Dendritic cell treated with granulocyte-macrophage colony-stimulating factor and Interleukin-4, amounts not matched to agents 40 ng/mL and 50 ng/mL, for 4 days (primary cell): ENCODE measurements around the gene NLN.

Experiments
- H3K27ac Mint-ChIP-seq: one replicate; pipeline ENCODE4 v1.8.0; 2022; ENCODE audit warnings: mild to moderate bottlenecking, mixed read lengths
- H3K27me3 Mint-ChIP-seq: one replicate; pipeline ENCODE4 v1.8.0; 2022; ENCODE audit warnings: mild to moderate bottlenecking, mixed read lengths
- H3K36me3 Mint-ChIP-seq: one replicate; pipeline ENCODE4 v1.8.0; 2022; ENCODE audit warnings: low read depth, mixed read lengths
- H3K4me1 Mint-ChIP-seq: one replicate; pipeline ENCODE4 v1.8.0; 2022; ENCODE audit warnings: low read depth, mixed read lengths
- H3K4me3 Mint-ChIP-seq: one replicate; pipeline ENCODE4 v1.8.0; 2022; ENCODE audit warnings: mild to moderate bottlenecking, moderate library complexity, mixed read lengths
- H3K9me3 Mint-ChIP-seq: one replicate; pipeline ENCODE4 v1.8.0; 2022; ENCODE audit warnings: mixed read lengths
- intact Hi-C: fragments of 100-400 bp; cut with micrococcal nuclease; formaldehyde crosslinking; loops from one replicate; pipeline ENCODE4 v1.15.0; 2022

NLN gene

GRCh38 chr5:65813174-65813573, 91.2 kb downstream of the NLN start:
- Mint-ChIP-seq H3K4me1 (peaks cover 32% of the 10 kb centered on the region), H3K9me3 (no peaks in the 10 kb centered on the region), H3K4me3 (no peak overlapping the region), H3K36me3 (peaks cover 83% of the 10 kb centered on the region), H3K27ac (no peak overlapping the region), H3K27me3 (no peaks in the 10 kb centered on the region)
- intact Hi-C loops: no loop called here

GRCh38 chr5:65815161-65815560, 93.2 kb downstream of the NLN start:
- Mint-ChIP-seq H3K27me3 (no peaks in the 10 kb centered on the region), H3K36me3 (peaks cover 77% of the 10 kb centered on the region), H3K9me3 (no peaks in the 10 kb centered on the region), H3K4me1 (peaks cover 38% of the 10 kb centered on the region), H3K4me3 (no peak overlapping the region), H3K27ac (no peak overlapping the region)
- intact Hi-C loops: no loop called here

GRCh38 chr5:65816729-65817128, 94.7 kb downstream of the NLN start:
- peaks cover 71% of the 10 kb centered on the region for H3K36me3 Mint-ChIP-seq
- H3K4me3 Mint-ChIP-seq: no peak overlapping the region
- intact Hi-C loops: no loop called here
- no peaks in the 10 kb centered on the region for H3K9me3 Mint-ChIP-seq
- no peak overlapping the region for H3K27ac Mint-ChIP-seq
- H3K4me1 Mint-ChIP-seq: peaks cover 44% of the 10 kb centered on the region
- H3K27me3 Mint-ChIP-seq: no peaks in the 10 kb centered on the region

GRCh38 chr5:65817931-65818330, 95.9 kb downstream of the NLN start:
- H3K36me3 Mint-ChIP-seq: peaks cover 59% of the 10 kb centered on the region
- no peak overlapping the region for H3K4me3 Mint-ChIP-seq
- no peaks in the 10 kb centered on the region for H3K9me3 Mint-ChIP-seq
- peaks cover 51% of the 10 kb centered on the region for H3K4me1 Mint-ChIP-seq
- H3K27ac Mint-ChIP-seq: no peak overlapping the region
- H3K27me3 Mint-ChIP-seq: no peaks in the 10 kb centered on the region
- intact Hi-C loops: no loop called here

GRCh38 chr5:65818592-65818991, 96.6 kb downstream of the NLN start:
- H3K27me3 Mint-ChIP-seq: no peaks in the 10 kb centered on the region
- no peak overlapping the region for H3K27ac Mint-ChIP-seq
- H3K4me1 Mint-ChIP-seq: peaks cover 51% of the 10 kb centered on the region
- intact Hi-C loops: no loop called here
- peaks cover 58% of the 10 kb centered on the region for H3K36me3 Mint-ChIP-seq
- no peak overlapping the region for H3K4me3 Mint-ChIP-seq
- no peaks in the 10 kb centered on the region for H3K9me3 Mint-ChIP-seq

GRCh38 chr5:65819215-65819904, 97.4 kb downstream of the NLN start:
- intact Hi-C loops: no loop called here
- Mint-ChIP-seq H3K27ac (peak overlapping the region; percentile 76), H3K9me3 (no peaks in the 10 kb centered on the region), H3K4me3 (peak overlapping the region; percentile 51), H3K4me1 (peaks cover 51% of the 10 kb centered on the region), H3K27me3 (no peaks in the 10 kb centered on the region), H3K36me3 (peaks cover 57% of the 10 kb centered on the region)

GRCh38 chr5:65819905-65820240, 97.9 kb downstream of the NLN start:
- intact Hi-C loops: loop anchor here (10.0 kb wide), 1 partner anchor 105 kb away; the partner anchor contains the start of gene ERBIN
- Mint-ChIP-seq H3K27me3 (no peaks in the 10 kb centered on the region), H3K27ac (peak overlapping the region; percentile 76), H3K36me3 (peaks cover 56% of the 10 kb centered on the region), H3K9me3 (no peaks in the 10 kb centered on the region), H3K4me3 (peak overlapping the region; percentile 51), H3K4me1 (peaks cover 50% of the 10 kb centered on the region)

- peaks cover 48% of the 10 kb centered on the region for H3K4me1 Mint-ChIP-seq
- no peaks in the 10 kb centered on the region for H3K9me3 Mint-ChIP-seq
- no peak overlapping the region for H3K27ac Mint-ChIP-seq
- no peaks in the 10 kb centered on the region for H3K27me3 Mint-ChIP-seq
- H3K36me3 Mint-ChIP-seq: peaks cover 51% of the 10 kb centered on the region
- H3K4me3 Mint-ChIP-seq: no peak overlapping the region
- intact Hi-C loops: loop anchor here (10.0 kb wide), 1 partner anchor 104 kb away; the partner anchor contains the start of gene ERBIN
Measured at GRCh38 chr5:65820373-65820772, 98.4 kb downstream of the NLN start.

- Mint-ChIP-seq H3K27me3 (no peaks in the 10 kb centered on the region), H3K27ac (no peak overlapping the region), H3K36me3 (peaks cover 40% of the 10 kb centered on the region), H3K9me3 (no peaks in the 10 kb centered on the region), H3K4me3 (no peak overlapping the region), H3K4me1 (peaks cover 52% of the 10 kb centered on the region)
- intact Hi-C loops: loop anchor here (10.0 kb wide), 1 partner anchor 103 kb away; the partner anchor contains the start of gene ERBIN
Measured at GRCh38 chr5:65821966-65822365, 100.0 kb downstream of the NLN start.

- Mint-ChIP-seq H3K27me3 (no peaks in the 10 kb centered on the region), H3K4me3 (no peak overlapping the region), H3K36me3 (peaks cover 32% of the 10 kb centered on the region), H3K4me1 (peaks cover 52% of the 10 kb centered on the region), H3K9me3 (no peaks in the 10 kb centered on the region), H3K27ac (no peak overlapping the region)
- intact Hi-C loops: loop anchor here (10.0 kb wide), 1 partner anchor 102 kb away; the partner anchor contains the start of gene ERBIN
Measured at GRCh38 chr5:65822710-65823109, 100.7 kb downstream of the NLN start.

GRCh38 chr5:65823204-65823603, 101.2 kb downstream of the NLN start:
- H3K4me1 Mint-ChIP-seq: peaks cover 50% of the 10 kb centered on the region
- no peaks in the 10 kb centered on the region for H3K9me3 Mint-ChIP-seq
- no peak overlapping the region for H3K27ac Mint-ChIP-seq
- H3K4me3 Mint-ChIP-seq: no peak overlapping the region
- H3K27me3 Mint-ChIP-seq: no peaks in the 10 kb centered on the region
- H3K36me3 Mint-ChIP-seq: peaks cover 27% of the 10 kb centered on the region
- intact Hi-C loops: loop anchor here (10.0 kb wide), 1 partner anchor 102 kb away; the partner anchor contains the start of gene ERBIN

GRCh38 chr5:65823845-65824445, 101.9 kb downstream of the NLN start:
- intact Hi-C loops: loop anchor here (10.0 kb wide), 1 partner anchor 101 kb away; the partner anchor contains the start of gene ERBIN
- Mint-ChIP-seq H3K9me3 (no peaks in the 10 kb centered on the region), H3K27me3 (no peaks in the 10 kb centered on the region), H3K36me3 (peaks cover 22% of the 10 kb centered on the region), H3K27ac (no peak overlapping the region), H3K4me1 (peaks cover 43% of the 10 kb centered on the region), H3K4me3 (no peak overlapping the region)

GRCh38 chr5:65825408-65826328, 103.7 kb downstream of the NLN start:
- Mint-ChIP-seq H3K9me3 (no peaks in the 10 kb centered on the region), H3K27ac (no peak overlapping the region), H3K4me3 (no peak overlapping the region), H3K4me1 (peaks cover 26% of the 10 kb centered on the region), H3K36me3 (peaks cover 18% of the 10 kb centered on the region), H3K27me3 (no peaks in the 10 kb centered on the region)
- intact Hi-C loops: loop anchor here (10.0 kb wide), 1 partner anchor 99 kb away; the partner anchor contains the start of gene ERBIN
